Ovary (tissue), 3 donors: ENCODE measurements around the gene OR7D4.

ENCODE experiments used
- EP300 ChIP-seq: sonication (generic); formaldehyde crosslinking; IDR thresholded peaks from one replicate; pipeline ENCODE4 v1.6.1; 2017; ENCODE audit warnings: antibody characterized with exemption
- TF ChIP-seq, protein P1 (sequence below), 3 donors: fragments of 450-650 bp in 2 of 3; fragments of 200-600 bp in 1 of 3; IDR thresholded peaks; one replicate each; pipeline versions ENCODE4 v1.5.1 to v1.8.0; 2016 to 2022; ENCODE audit warnings: antibody characterized with exemption in 3 of 3, mild to moderate bottlenecking in 1 of 3
- donor health status: DM: no; HTN: no; CAD: no.

DNA sequence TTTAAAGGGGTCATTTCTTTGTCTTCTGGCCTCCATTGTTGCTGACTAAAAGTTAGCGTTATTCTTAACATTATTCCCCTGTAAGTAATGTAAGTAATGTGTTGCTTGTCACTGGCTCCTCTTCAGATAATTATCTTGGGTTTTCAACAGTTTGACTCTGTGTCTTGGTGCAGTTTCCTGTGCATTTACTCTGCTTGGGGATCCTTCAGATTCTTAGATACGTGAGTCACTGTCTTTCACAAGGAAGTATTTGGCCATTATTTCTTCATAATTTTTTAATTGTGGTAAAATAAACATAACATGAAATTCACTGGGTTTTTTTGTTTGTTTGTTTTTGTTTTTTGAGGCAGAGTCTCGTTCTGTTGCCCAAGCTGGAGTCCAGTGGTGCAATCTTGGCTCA is 54.1 kb downstream of the OR7D4 start:
- no peak for TF ChIP-seq EP300
- TF ChIP-seq, protein P1, sequence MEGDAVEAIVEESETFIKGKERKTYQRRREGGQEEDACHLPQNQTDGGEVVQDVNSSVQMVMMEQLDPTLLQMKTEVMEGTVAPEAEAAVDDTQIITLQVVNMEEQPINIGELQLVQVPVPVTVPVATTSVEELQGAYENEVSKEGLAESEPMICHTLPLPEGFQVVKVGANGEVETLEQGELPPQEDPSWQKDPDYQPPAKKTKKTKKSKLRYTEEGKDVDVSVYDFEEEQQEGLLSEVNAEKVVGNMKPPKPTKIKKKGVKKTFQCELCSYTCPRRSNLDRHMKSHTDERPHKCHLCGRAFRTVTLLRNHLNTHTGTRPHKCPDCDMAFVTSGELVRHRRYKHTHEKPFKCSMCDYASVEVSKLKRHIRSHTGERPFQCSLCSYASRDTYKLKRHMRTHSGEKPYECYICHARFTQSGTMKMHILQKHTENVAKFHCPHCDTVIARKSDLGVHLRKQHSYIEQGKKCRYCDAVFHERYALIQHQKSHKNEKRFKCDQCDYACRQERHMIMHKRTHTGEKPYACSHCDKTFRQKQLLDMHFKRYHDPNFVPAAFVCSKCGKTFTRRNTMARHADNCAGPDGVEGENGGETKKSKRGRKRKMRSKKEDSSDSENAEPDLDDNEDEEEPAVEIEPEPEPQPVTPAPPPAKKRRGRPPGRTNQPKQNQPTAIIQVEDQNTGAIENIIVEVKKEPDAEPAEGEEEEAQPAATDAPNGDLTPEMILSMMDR (IDR thresholded peaks at IDR 0.05): no peak
